ENCODE data around the gene CCR5. TPM values are rescaled to one million over a fixed set of nuclear protein-coding genes. Genes with fewer than 3 reads are reported as not detected.

Gene CCR5
- total RNA-seq, 1 experiment from 2014 or later: not detected

DNA sequence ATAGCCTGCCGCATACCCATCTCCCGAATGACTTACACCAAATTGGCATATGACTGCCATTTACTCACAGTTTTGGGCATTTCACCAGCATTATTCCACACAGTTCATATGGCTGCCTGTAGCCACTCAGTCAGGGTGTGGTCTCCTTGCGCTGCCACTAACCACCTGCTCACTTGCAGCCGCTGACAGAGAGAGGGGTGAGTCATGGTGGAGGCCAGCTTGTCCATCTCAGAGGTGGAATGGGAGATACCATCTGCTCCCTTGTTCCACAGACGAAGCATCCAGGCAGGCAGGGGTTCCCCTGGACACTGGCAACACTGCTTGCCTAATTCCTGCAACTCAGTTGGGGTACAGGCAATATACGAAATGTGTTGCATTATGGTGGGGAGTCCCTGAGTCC is 51.9 kb downstream of the CCR5 start:
- peak; percentile 92 for DNase-seq (ENCODE audit: unreplicated experiment)
- no peaks in the 10 kb centered on the region for H3K9me3 Mint-ChIP-seq (ENCODE audit: unreplicated experiment)
- TF ChIP-seq, protein P1, sequence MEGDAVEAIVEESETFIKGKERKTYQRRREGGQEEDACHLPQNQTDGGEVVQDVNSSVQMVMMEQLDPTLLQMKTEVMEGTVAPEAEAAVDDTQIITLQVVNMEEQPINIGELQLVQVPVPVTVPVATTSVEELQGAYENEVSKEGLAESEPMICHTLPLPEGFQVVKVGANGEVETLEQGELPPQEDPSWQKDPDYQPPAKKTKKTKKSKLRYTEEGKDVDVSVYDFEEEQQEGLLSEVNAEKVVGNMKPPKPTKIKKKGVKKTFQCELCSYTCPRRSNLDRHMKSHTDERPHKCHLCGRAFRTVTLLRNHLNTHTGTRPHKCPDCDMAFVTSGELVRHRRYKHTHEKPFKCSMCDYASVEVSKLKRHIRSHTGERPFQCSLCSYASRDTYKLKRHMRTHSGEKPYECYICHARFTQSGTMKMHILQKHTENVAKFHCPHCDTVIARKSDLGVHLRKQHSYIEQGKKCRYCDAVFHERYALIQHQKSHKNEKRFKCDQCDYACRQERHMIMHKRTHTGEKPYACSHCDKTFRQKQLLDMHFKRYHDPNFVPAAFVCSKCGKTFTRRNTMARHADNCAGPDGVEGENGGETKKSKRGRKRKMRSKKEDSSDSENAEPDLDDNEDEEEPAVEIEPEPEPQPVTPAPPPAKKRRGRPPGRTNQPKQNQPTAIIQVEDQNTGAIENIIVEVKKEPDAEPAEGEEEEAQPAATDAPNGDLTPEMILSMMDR (IDR thresholded peaks at IDR 0.05; ENCODE audit: unreplicated experiment): no peak
- no TSS peak for BruUV-seq (replicated peaks)
- peaks cover 16% of the 10 kb centered on the region for H3K4me1 Mint-ChIP-seq (ENCODE audit: insufficient read depth, unreplicated experiment)
- ChIA-PET POLR2A (interaction anchor here (0.6 to 1.6 kb wide), 5 partner anchors 11 to 1245 kb away, joined by 3 to 5 read pairs (median 4); no protein-coding TSS in a partner anchor), CTCF (no interaction called here)
- intact Hi-C loops (cut with micrococcal nuclease): loop anchor here (2.0 kb wide), 1 partner anchor 44 kb away; no protein-coding TSS in a partner anchor
- no peak overlapping the region for H3K4me3 Mint-ChIP-seq (ENCODE audit: unreplicated experiment)
- no peaks in the 10 kb centered on the region for H3K36me3 Mint-ChIP-seq (ENCODE audit: insufficient read depth, unreplicated experiment)
- no peaks in the 10 kb centered on the region for H3K27me3 Mint-ChIP-seq (ENCODE audit: insufficient read depth, unreplicated experiment)
- H3K27ac Mint-ChIP-seq (ENCODE audit: low read depth, unreplicated experiment): peak overlapping the region; percentile 14

DNA sequence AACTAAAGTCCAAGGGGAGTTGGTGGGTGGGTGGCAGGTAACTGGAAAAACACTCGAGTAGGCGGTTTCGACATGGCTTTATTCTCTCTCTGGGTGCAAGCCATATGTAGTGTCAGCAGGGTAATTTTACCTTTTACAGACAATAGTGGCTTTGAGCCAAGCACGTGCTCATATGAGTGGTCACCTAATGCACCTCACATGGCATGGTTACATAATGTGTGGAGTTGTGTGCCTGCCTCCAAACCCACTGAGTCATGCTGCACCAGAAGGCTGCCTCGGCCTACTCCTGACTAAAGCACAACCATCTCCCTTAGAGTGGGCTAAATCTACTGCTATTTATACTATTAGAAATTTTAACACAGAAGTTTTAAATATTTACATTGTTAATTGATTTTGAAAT is 52.8 kb downstream of the CCR5 start:
- TF ChIP-seq, protein P1 (IDR thresholded peaks at IDR 0.05; ENCODE audit: unreplicated experiment): no peak
- H3K4me3 Mint-ChIP-seq (ENCODE audit: unreplicated experiment): no peak overlapping the region
- peak; percentile 97 for DNase-seq (ENCODE audit: unreplicated experiment)
- POLR2A ChIA-PET: interaction anchor here (1.3 to 1.9 kb wide), 2 partner anchors 37 to 45 kb away, joined by 5 read pairs; no protein-coding TSS in a partner anchor
- no peaks in the 10 kb centered on the region for H3K27me3 Mint-ChIP-seq (ENCODE audit: insufficient read depth, unreplicated experiment)
- BruUV-seq (replicated peaks): no TSS peak
- CTCF ChIA-PET: interaction anchor here (0.6 kb wide), 1 partner anchor 947 kb away, joined by 3 read pairs; no protein-coding TSS in a partner anchor
- intact Hi-C loops (cut with micrococcal nuclease): loop anchor here (2.0 kb wide), 1 partner anchor 45 kb away; no protein-coding TSS in a partner anchor
- H3K27ac Mint-ChIP-seq (ENCODE audit: low read depth, unreplicated experiment): no peak overlapping the region
- H3K9me3 Mint-ChIP-seq (ENCODE audit: unreplicated experiment): no peaks in the 10 kb centered on the region
- H3K4me1 Mint-ChIP-seq (ENCODE audit: insufficient read depth, unreplicated experiment): peaks cover 16% of the 10 kb centered on the region
- H3K36me3 Mint-ChIP-seq (ENCODE audit: insufficient read depth, unreplicated experiment): no peaks in the 10 kb centered on the region

Other genes starting within 250 kb of the CCR5 start
- gene CCR1, start 162.6 kb upstream of the CCR5 start, total RNA-seq (2022): not detected in 2 replicates
- not detected in 2 replicates for gene CCR3, start 128.5 kb upstream of the CCR5 start, total RNA-seq (2022)
- gene CCR2, start 16.8 kb upstream of the CCR5 start, total RNA-seq (2022): not detected in 2 replicates
- gene CCRL2, start 36.3 kb downstream of the CCR5 start, total RNA-seq (2022): not detected in 2 replicates
- gene LTF, start 94.0 kb downstream of the CCR5 start, total RNA-seq (2022): not detected in 2 replicates
- gene RTP3, start 127.0 kb downstream of the CCR5 start, total RNA-seq (2022): not detected in 2 replicates
- gene LRRC2, start 195.4 kb downstream of the CCR5 start, total RNA-seq (2022): not detected in 2 replicates
- gene FAM240A, start 241.6 kb downstream of the CCR5 start, total RNA-seq (2022): not detected in 2 replicates